HEK293 (cell line): ENCODE data around the gene ASNS.

Experiments used
- CTCF ChIA-PET: fragments of 350-600 bp; formaldehyde crosslinking; extraction: SDS; loops from one replicate; lab custom pipeline; 2021; ENCODE audit warnings: antibody characterized with exemption; lab: Yijun Ruan, JAX
- POLR2A ChIA-PET: fragments of 300-600 bp; formaldehyde crosslinking; extraction: SDS; loops from one replicate; lab custom pipeline; 2020; ENCODE audit warnings: antibody characterized with exemption, inconsistent platforms; lab: Yijun Ruan, JAX
- H3K27ac ChIP-seq: fragments of 200-500 bp; sonication (Bioruptor generic); 2 replicates; pipeline ENCODE4 v1.5.1; 2014; ENCODE audit warnings: low read depth, low read length, control low read depth, inconsistent platforms; ENCODE audit errors: extremely low read depth
- H3K36me3 ChIP-seq, 2 experiments: fragments of 200-500 bp in 1 of 2; sonication (Bioruptor generic) in 1 of 2; 1 replicate in 1 of 2; 2 replicates in 1 of 2; pipeline ENCODE4 v1.5.1; 2014 to 2017; ENCODE audit warnings: inconsistent platforms in 2 of 2, low read length in 2 of 2; ENCODE audit not compliant: control insufficient read depth in 2 of 2, insufficient read depth in 1 of 2
- H3K4me1 ChIP-seq: fragments of 200-500 bp; sonication (Bioruptor generic); 2 replicates; pipeline ENCODE4 v1.5.1; 2014; ENCODE audit warnings: mild to moderate bottlenecking, low read length, inconsistent platforms; ENCODE audit not compliant: control insufficient read depth, insufficient read depth
- H3K4me3 ChIP-seq: 2 replicates; pipeline ENCODE4 v1.5.1; 2011; ENCODE audit warnings: low read depth, mild to moderate bottlenecking, control low read depth, low read length, moderate library complexity
- H3K9me3 ChIP-seq: fragments of 200-500 bp; sonication (Bioruptor generic); 2 replicates; pipeline ENCODE4 v1.5.1; 2014; ENCODE audit warnings: low read depth, low read length, inconsistent platforms; ENCODE audit not compliant: control insufficient read depth, insufficient read depth
- GLIS1 ChIP-seq: fragments of 450-650 bp; formaldehyde crosslinking; IDR thresholded peaks from 2 replicates; pipeline ENCODE4 v1.5.1; 2016; ENCODE audit warnings: missing biosample characterization, missing genetic modification characterization
- SP3 ChIP-seq: fragments of 450-650 bp; formaldehyde crosslinking; IDR thresholded peaks from 2 replicates; pipeline ENCODE4 v1.5.1; 2016; ENCODE audit warnings: missing biosample characterization, missing genetic modification characterization
- WT1 ChIP-seq: fragments of 450-650 bp; formaldehyde crosslinking; IDR thresholded peaks from 2 replicates; pipeline ENCODE4 v1.5.1; 2016; ENCODE audit warnings: missing biosample characterization, missing genetic modification characterization
- ZNF114 ChIP-seq: fragments of 450-650 bp; formaldehyde crosslinking; IDR thresholded peaks from 2 replicates; pipeline ENCODE4 v1.5.0; 2017; ENCODE audit warnings: missing biosample characterization, missing genetic modification characterization
- ZNF174 ChIP-seq: fragments of 450-650 bp; formaldehyde crosslinking; IDR thresholded peaks from 2 replicates; pipeline ENCODE4 v1.5.0; 2017; ENCODE audit warnings: missing biosample characterization, mild to moderate bottlenecking, missing genetic modification characterization
- ZNF221 ChIP-seq: fragments of 450-650 bp; formaldehyde crosslinking; IDR thresholded peaks from 2 replicates; pipeline ENCODE4 v1.5.1; 2017; ENCODE audit warnings: missing biosample characterization, missing genetic modification characterization, borderline replicate concordance
- ZNF23 ChIP-seq: fragments of 450-650 bp; formaldehyde crosslinking; IDR thresholded peaks from 2 replicates; pipeline ENCODE4 v1.5.1; 2016; ENCODE audit warnings: missing biosample characterization, missing genetic modification characterization, borderline replicate concordance
- ZNF433 ChIP-seq: fragments of 450-650 bp; formaldehyde crosslinking; IDR thresholded peaks from 2 replicates; pipeline ENCODE4 v1.5.1; 2016; ENCODE audit warnings: missing biosample characterization, missing genetic modification characterization, low read depth
- ZNF501 ChIP-seq: fragments of 450-650 bp; formaldehyde crosslinking; IDR thresholded peaks from 2 replicates; pipeline ENCODE4 v1.5.1; 2016; ENCODE audit warnings: missing biosample characterization, missing genetic modification characterization
- ZNF521 ChIP-seq: fragments of 450-650 bp; formaldehyde crosslinking; IDR thresholded peaks from 2 replicates; pipeline ENCODE4 v1.5.1; 2017; ENCODE audit warnings: missing biosample characterization, mild to moderate bottlenecking, missing genetic modification characterization
- ZNF529 ChIP-seq: fragments of 450-650 bp; formaldehyde crosslinking; IDR thresholded peaks from 2 replicates; pipeline ENCODE4 v1.5.1; 2017; ENCODE audit warnings: missing genetic modification characterization, missing biosample characterization; ENCODE audit not compliant: insufficient replicate concordance
- ZNF548 ChIP-seq: fragments of 450-650 bp; formaldehyde crosslinking; IDR thresholded peaks from 2 replicates; pipeline ENCODE4 v1.5.1; 2016; ENCODE audit warnings: missing biosample characterization, missing genetic modification characterization
- ZNF560 ChIP-seq: fragments of 450-650 bp; formaldehyde crosslinking; IDR thresholded peaks from 2 replicates; pipeline ENCODE4 v1.5.1; 2017; ENCODE audit warnings: missing biosample characterization, missing genetic modification characterization, borderline replicate concordance
- ZNF624 ChIP-seq: fragments of 450-650 bp; formaldehyde crosslinking; IDR thresholded peaks from 2 replicates; pipeline ENCODE4 v1.5.1; 2017; ENCODE audit warnings: missing biosample characterization, missing genetic modification characterization
- ZNF626 ChIP-seq: fragments of 450-650 bp; sonication (Bioruptor Pico); formaldehyde crosslinking; IDR thresholded peaks from 2 replicates; pipeline ENCODE4 v1.5.1; 2018; ENCODE audit warnings: missing biosample characterization, missing genetic modification characterization, inconsistent platforms
- ZNF776 ChIP-seq: fragments of 450-650 bp; formaldehyde crosslinking; IDR thresholded peaks from 2 replicates; pipeline ENCODE4 v1.5.0; 2017; ENCODE audit warnings: missing biosample characterization, missing genetic modification characterization, borderline replicate concordance
- ZNF830 ChIP-seq: fragments of 450-650 bp; IDR thresholded peaks from 2 replicates; pipeline ENCODE4 v1.5.0; 2018; ENCODE audit warnings: missing biosample characterization, missing genetic modification characterization, low read depth, mild to moderate bottlenecking, moderate library complexity
- ZSCAN16 ChIP-seq: fragments of 450-650 bp; formaldehyde crosslinking; IDR thresholded peaks from 2 replicates; pipeline ENCODE4 v1.5.1; 2016; ENCODE audit warnings: missing biosample characterization, missing genetic modification characterization
- TF ChIP-seq, protein P1 (sequence below): fragments of 450-650 bp; formaldehyde crosslinking; IDR thresholded peaks from 2 replicates; pipeline ENCODE4 v1.5.0; 2017; ENCODE audit warnings: missing biosample characterization, missing genetic modification characterization, borderline replicate concordance

Gene ASNS

DNA sequence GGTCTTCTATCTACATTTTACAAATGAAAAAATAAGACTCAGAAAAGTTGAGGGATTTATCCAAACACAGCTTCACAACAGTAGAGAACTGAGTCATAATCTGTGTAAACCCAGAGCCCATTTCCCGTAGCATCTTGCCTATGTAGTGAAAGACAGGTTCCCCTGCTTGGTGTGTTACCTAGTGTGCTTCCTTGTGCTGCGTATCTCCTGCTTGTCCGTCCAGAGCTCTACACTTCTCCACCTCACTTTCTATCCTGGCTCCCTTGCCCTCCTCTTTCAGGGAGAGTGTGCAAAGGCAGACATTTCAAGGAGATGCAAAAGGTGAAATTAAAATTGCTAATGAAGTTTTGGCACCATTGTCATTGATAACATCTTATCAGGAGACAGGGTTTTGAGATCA is 1.4 kb upstream of the ASNS start:
- CTCF ChIA-PET, result no interaction called here
- TF ChIP-seq SP3 (tag by site-specific recombination) (no peak), ZSCAN16 (tag by site-specific recombination) (no peak), ZNF521 (no peak), ZNF548 (tag by site-specific recombination) (no peak), ZNF23 (no peak), ZNF626 (no peak)
- POLR2A ChIA-PET, result no interaction called here

DNA sequence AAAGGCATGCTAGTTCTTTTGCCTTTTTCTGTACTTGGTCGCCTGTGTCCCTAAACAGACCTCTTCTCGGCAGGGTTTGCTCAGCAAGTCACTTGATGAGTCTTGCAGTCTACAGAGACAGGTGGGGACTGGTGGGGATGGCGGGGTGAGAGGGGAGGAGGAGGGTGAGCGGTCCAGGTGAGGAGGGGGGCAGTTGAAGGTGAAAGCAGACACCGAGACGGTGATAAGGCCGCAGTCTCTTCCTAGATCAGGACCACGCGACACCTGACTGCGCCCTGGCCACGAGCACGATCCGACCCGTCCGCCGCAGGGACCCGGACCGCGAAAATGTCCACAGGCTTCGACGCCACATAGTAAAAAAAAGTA is 566 bp downstream of the ASNS start:
- ChIA-PET CTCF (interaction anchor here (0.5 kb wide), 1 partner anchor 294 kb away, joined by 5 read pairs; no protein-coding TSS in a partner anchor), POLR2A (interaction anchor here (1.1 to 2.0 kb wide), 6 partner anchors 17 to 856 kb away, joined by 3 to 5 read pairs (median 4); partner anchors contain the start of gene TAC1)
- H3K9me3 ChIP-seq, result no peaks in the 10 kb centered on the region
- H3K4me3 ChIP-seq, result peak overlapping the region; percentile 51
- peaks cover 0 to 21% of the 10 kb centered on the region in 2 experiments; a peak in 1 of 3 replicates for H3K36me3 ChIP-seq
- H3K27ac ChIP-seq, result peak overlapping the region; percentile 75
- TF ChIP-seq ZNF624 (tag by site-specific recombination) (0 out of 2 replicates have a peak, but pooled peaks have one; percentile 1), ZNF114 (no peak)
- TF ChIP-seq, all 188 proteins: peak for 1
- H3K4me1 ChIP-seq, result no peaks in the 10 kb centered on the region

More for the DNA sequence above, 1.4 kb upstream of the ASNS start:
- Histone ChIP-seq H3K4me1 (no peaks in the 10 kb centered on the region), H3K36me3 (peaks cover 0 to 9% of the 10 kb centered on the region in 2 experiments; a peak in 1 of 3 replicates), H3K9me3 (no peaks in the 10 kb centered on the region), H3K27ac (no peak overlapping the region), H3K4me3 (no peak overlapping the region)

DNA sequence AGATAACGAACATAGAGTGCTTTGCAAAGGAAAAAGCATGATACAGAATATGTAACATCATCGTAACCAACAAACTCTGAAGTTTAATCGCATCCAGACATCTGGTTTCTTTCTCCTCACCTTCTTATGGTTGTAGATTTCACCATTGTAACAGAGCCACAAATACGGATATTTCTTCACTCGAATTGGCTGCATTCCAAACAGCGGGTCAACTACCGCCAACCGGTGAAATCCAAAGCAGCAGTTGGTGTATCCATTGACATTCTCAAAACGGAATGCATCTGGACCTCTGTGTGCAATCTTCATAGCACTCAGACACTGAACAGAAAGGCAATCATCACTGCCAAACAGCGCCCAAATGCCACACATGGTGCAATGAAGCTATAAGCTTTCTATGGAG is 3.4 kb downstream of the ASNS start:
- Histone ChIP-seq H3K4me3 (no peak overlapping the region), H3K27ac (no peak overlapping the region), H3K36me3 (peaks cover 0 to 26% of the 10 kb centered on the region in 2 experiments; a peak in 1 of 3 replicates), H3K9me3 (no peaks in the 10 kb centered on the region), H3K4me1 (no peaks in the 10 kb centered on the region)
- CTCF ChIA-PET, result no interaction called here
- POLR2A ChIA-PET, result interaction anchor here (0.6 kb wide), 1 partner anchor 102 kb away, joined by 7 read pairs; no protein-coding TSS in a partner anchor
- no peak for TF ChIP-seq WT1 (tag by site-specific recombination)
- TF ChIP-seq ZNF560 (tag by site-specific recombination), result no peak
- no peak for TF ChIP-seq ZNF529 (tag by site-specific recombination)
- TF ChIP-seq ZNF501 (tag by site-specific recombination), result no peak
- TF ChIP-seq, protein P1, sequence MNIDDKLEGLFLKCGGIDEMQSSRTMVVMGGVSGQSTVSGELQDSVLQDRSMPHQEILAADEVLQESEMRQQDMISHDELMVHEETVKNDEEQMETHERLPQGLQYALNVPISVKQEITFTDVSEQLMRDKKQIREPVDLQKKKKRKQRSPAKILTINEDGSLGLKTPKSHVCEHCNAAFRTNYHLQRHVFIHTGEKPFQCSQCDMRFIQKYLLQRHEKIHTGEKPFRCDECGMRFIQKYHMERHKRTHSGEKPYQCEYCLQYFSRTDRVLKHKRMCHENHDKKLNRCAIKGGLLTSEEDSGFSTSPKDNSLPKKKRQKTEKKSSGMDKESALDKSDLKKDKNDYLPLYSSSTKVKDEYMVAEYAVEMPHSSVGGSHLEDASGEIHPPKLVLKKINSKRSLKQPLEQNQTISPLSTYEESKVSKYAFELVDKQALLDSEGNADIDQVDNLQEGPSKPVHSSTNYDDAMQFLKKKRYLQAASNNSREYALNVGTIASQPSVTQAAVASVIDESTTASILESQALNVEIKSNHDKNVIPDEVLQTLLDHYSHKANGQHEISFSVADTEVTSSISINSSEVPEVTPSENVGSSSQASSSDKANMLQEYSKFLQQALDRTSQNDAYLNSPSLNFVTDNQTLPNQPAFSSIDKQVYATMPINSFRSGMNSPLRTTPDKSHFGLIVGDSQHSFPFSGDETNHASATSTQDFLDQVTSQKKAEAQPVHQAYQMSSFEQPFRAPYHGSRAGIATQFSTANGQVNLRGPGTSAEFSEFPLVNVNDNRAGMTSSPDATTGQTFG (tag by site-specific recombination), result no peak
- TF ChIP-seq ZNF830 (tag by site-specific recombination), result no peak
- no peak for TF ChIP-seq ZNF776
- no peak for TF ChIP-seq GLIS1 (tag by site-specific recombination)
- no peak for TF ChIP-seq ZNF433 (tag by site-specific recombination)
- TF ChIP-seq ZNF221 (tag by site-specific recombination), result no peak
- TF ChIP-seq ZNF174 (tag by site-specific recombination), result no peak
